Peyer's patch (tissue), 4 donors: ENCODE results near the gene HPD.

Experiments used
- CTCF ChIP-seq, 6 experiments: fragments of 450-650 bp in 4 of 6; fragments of 200-600 bp in 2 of 6; sonication (generic) in 1 of 6; IDR thresholded peaks; one replicate each; pipeline ENCODE4 v1.5.1; 2017 to 2019; ENCODE audit warnings: antibody characterized with exemption in 6 of 6, mild to moderate bottlenecking in 3 of 6, moderate library complexity in 1 of 6
- POLR2A ChIP-seq, 2 donors: fragments of 450-650 bp; IDR thresholded peaks; one replicate each; pipeline ENCODE4 v1.5.1; 2017; ENCODE audit warnings: antibody characterized with exemption in 2 of 2, mild to moderate bottlenecking in 2 of 2, moderate library complexity in 2 of 2

GRCh38 chr12:121828306-121828705 lies 30.4 kb downstream of the HPD start:
- TF ChIP-seq CTCF (IDR thresholded peaks at IDR 0.05) (no peak), POLR2A (IDR thresholded peaks at IDR 0.05) (no peak)
